A549 (cell line): ENCODE results near the gene MYRFL. TPM values are rescaled to one million over a fixed set of nuclear protein-coding genes. Genes with fewer than 3 reads are reported as not detected.

ENCODE experiments used
- ATAC-seq, 2 experiments: fragments of 200-7000 bp in 1 of 2; fragments of >200 bp in 1 of 2; cut with Nextera tagmentation in 1 of 2; cut with Tn5 transposase in 1 of 2; 3 replicates each; pipeline versions ENCODE4 v1.8.0 to v1.9.1; 2018 to 2020; ENCODE audit warnings: mild to moderate bottlenecking in 1 of 2, moderate library complexity in 1 of 2
- CTCF ChIA-PET: fragments of 300-600 bp; sonication (Branson Sonifier 250); formaldehyde crosslinking; extraction: SDS; loops from one replicate; lab custom pipeline; 2021; ENCODE audit warnings: antibody characterized with exemption, inconsistent platforms; lab: Yijun Ruan, JAX
- POLR2A ChIA-PET: fragments of 350-600 bp; formaldehyde crosslinking; extraction: SDS; loops from one replicate; lab custom pipeline; 2021; ENCODE audit warnings: antibody characterized with exemption, inconsistent platforms; lab: Yijun Ruan, JAX
- DNase-seq, 2 experiments: peaks; one replicate each; pipeline versions ENCODE4 v3.0.0 to v3.0.0-alpha.2; 2011 to 2016; ENCODE audit warnings: low read depth in 1 of 2, low spot score in 1 of 2
- FAIRE-seq: peaks from 2 replicates; lab custom pipeline; 2011; peaks lifted over from hg19 to GRCh38; lab: Jason Lieb, UNC
- H3K27ac ChIP-seq, 2 experiments: fragments of >200 bp; sonication (Bioruptor Twin); formaldehyde crosslinking; 3 replicates each; pipeline ENCODE4 v1.5.1; 2016 to 2017
- H3K4me1 ChIP-seq: fragments of >200 bp; sonication (Bioruptor Twin); formaldehyde crosslinking; 3 replicates; pipeline ENCODE4 v1.6.1; 2016
- H3K4me2 ChIP-seq: fragments of >200 bp; sonication (Bioruptor Twin); formaldehyde crosslinking; 3 replicates; pipeline ENCODE4 v1.6.1; 2016
- H3K4me3 ChIP-seq: fragments of >200 bp; sonication (Bioruptor Twin); formaldehyde crosslinking; 3 replicates; pipeline ENCODE4 v1.5.1; 2016
- H3K9me3 ChIP-seq: fragments of >200 bp; sonication (Bioruptor Twin); formaldehyde crosslinking; 3 replicates; pipeline ENCODE4 v1.6.1; 2016
- CEBPB ChIP-seq, 2 experiments: fragments of >200 bp in 1 of 2; sonication (Bioruptor Twin) in 1 of 2; formaldehyde crosslinking in 1 of 2; IDR thresholded peaks; 2 replicates each; pipeline ENCODE4 v1.6.1; 2012 to 2016
- EHF ChIP-seq: fragments of 250-450 bp; sonication (Bioruptor Pico); IDR thresholded peaks from 2 replicates; pipeline ENCODE4 v1.5.0; 2020; ENCODE audit warnings: mild to moderate bottlenecking
- ESRRA ChIP-seq: fragments of 150-350 bp; IDR thresholded peaks from 2 replicates; pipeline ENCODE4 v1.6.1; 2014; ENCODE audit warnings: mild to moderate bottlenecking, low read length, borderline replicate concordance
- FOSB ChIP-seq: fragments of 250-450 bp; sonication (Bioruptor Pico); IDR thresholded peaks from 2 replicates; pipeline ENCODE4 v1.5.0; 2020; ENCODE audit warnings: mild to moderate bottlenecking, moderate library complexity
- FOXS1 ChIP-seq: fragments of 250-450 bp; sonication (Bioruptor Pico); IDR thresholded peaks from 2 replicates; pipeline ENCODE4 v1.5.0; 2020; ENCODE audit warnings: mild to moderate bottlenecking, moderate library complexity
- GATA3 ChIP-seq: IDR thresholded peaks from 2 replicates; pipeline ENCODE4 v1.6.1; 2012; ENCODE audit warnings: borderline replicate concordance
- HDAC2 ChIP-seq: fragments of 200-600 bp; sonication (generic); IDR thresholded peaks from 2 replicates; pipeline ENCODE4 v1.6.1; 2016
- HEYL ChIP-seq: fragments of 250-450 bp; sonication (Bioruptor Pico); IDR thresholded peaks from 2 replicates; pipeline ENCODE4 v1.8.0; 2021; ENCODE audit warnings: mild to moderate bottlenecking, moderate library complexity
- HOXA7 ChIP-seq: fragments of 250-450 bp; sonication (Bioruptor Pico); IDR thresholded peaks from 2 replicates; pipeline ENCODE4 v1.5.0; 2020; ENCODE audit warnings: mild to moderate bottlenecking, moderate library complexity
- HOXB13 ChIP-seq: fragments of 250-450 bp; sonication (Bioruptor Pico); IDR thresholded peaks from 2 replicates; pipeline ENCODE4 v1.5.0; 2020; ENCODE audit warnings: low read depth, mild to moderate bottlenecking, moderate library complexity
- HOXB5 ChIP-seq: fragments of 250-450 bp; sonication (Bioruptor Pico); IDR thresholded peaks from 2 replicates; pipeline ENCODE4 v1.5.0; 2020; ENCODE audit warnings: mild to moderate bottlenecking, moderate library complexity
- KDM1A ChIP-seq: fragments of 200-600 bp; sonication (generic); IDR thresholded peaks from 2 replicates; pipeline ENCODE4 v1.6.1; 2016; ENCODE audit warnings: low read depth, mild to moderate bottlenecking
- KDM5A ChIP-seq: fragments of 200-600 bp; sonication (generic); IDR thresholded peaks from 2 replicates; pipeline ENCODE4 v1.6.1; 2016; ENCODE audit warnings: antibody characterized with exemption, mild to moderate bottlenecking
- MAFK ChIP-seq: fragments of 450-650 bp; IDR thresholded peaks from 2 replicates; pipeline ENCODE4 v1.6.1; 2014; ENCODE audit not compliant: partially characterized antibody
- NFE2L2 ChIP-seq: fragments of 150-350 bp; conservative IDR thresholded peaks from 2 replicates; pipeline ENCODE4 v1.6.1; 2014; ENCODE audit warnings: low read length
- PHF8 ChIP-seq: fragments of 200-600 bp; sonication (generic); IDR thresholded peaks from 2 replicates; pipeline ENCODE4 v1.6.1; 2016; ENCODE audit warnings: low read depth, mild to moderate bottlenecking, antibody characterized with exemption, moderate library complexity, borderline replicate concordance
- POLR2A ChIP-seq: IDR thresholded peaks from 2 replicates; pipeline ENCODE4 v1.6.1; 2012; ENCODE audit warnings: mild to moderate bottlenecking, low read length
- RAD21 ChIP-seq, 2 experiments: fragments of >200 bp in 1 of 2; sonication (Bioruptor Twin) in 1 of 2; formaldehyde crosslinking in 1 of 2; IDR thresholded peaks in 1 of 2; conservative IDR thresholded peaks in 1 of 2; 2 replicates in 1 of 2; 3 replicates in 1 of 2; pipeline ENCODE4 v1.6.1; 2012 to 2018; ENCODE audit warnings: inconsistent platforms in 1 of 2
- RCOR1 ChIP-seq: fragments of 150-350 bp; IDR thresholded peaks from 2 replicates; pipeline ENCODE4 v1.6.1; 2014; ENCODE audit warnings: antibody characterized with exemption, low read length, low read depth
- RNF2 ChIP-seq: fragments of 200-600 bp; sonication (generic); IDR thresholded peaks from 2 replicates; pipeline ENCODE4 v1.6.1; 2016; ENCODE audit warnings: low read depth, mild to moderate bottlenecking, antibody characterized with exemption, moderate library complexity, borderline replicate concordance
- SMC3 ChIP-seq: fragments of >200 bp; sonication (Bioruptor Twin); formaldehyde crosslinking; IDR thresholded peaks from 3 replicates; pipeline ENCODE4 v1.6.1; 2018; ENCODE audit warnings: inconsistent platforms
- SREBF2 ChIP-seq: fragments of 450-650 bp; IDR thresholded peaks from 2 replicates; pipeline ENCODE4 v1.6.1; 2014; ENCODE audit warnings: mild to moderate bottlenecking, moderate library complexity
- TFCP2L1 ChIP-seq: fragments of 250-450 bp; sonication (Bioruptor Pico); IDR thresholded peaks from 2 replicates; pipeline ENCODE4 v1.5.0; 2021; ENCODE audit warnings: mild to moderate bottlenecking
- TP53 ChIP-seq: fragments of 250-450 bp; sonication (Bioruptor Pico); IDR thresholded peaks from 2 replicates; pipeline ENCODE4 v1.5.0; 2021; ENCODE audit warnings: mild to moderate bottlenecking, moderate library complexity
- ZNF302 ChIP-seq: fragments of 250-450 bp; sonication (Bioruptor Pico); IDR thresholded peaks from 2 replicates; pipeline ENCODE4 v1.9.0; 2021; ENCODE audit warnings: inconsistent platforms, mild to moderate bottlenecking, moderate library complexity
- WGBS: methylation state at CpG from one replicate; pipeline ENCODE4 v1.1.6; 2017; ENCODE audit errors: missing lambda C conversion rate; 5-methylcytosine and 5-hydroxymethylcytosine counted together
- polyA plus RNA-seq, 4 experiments: library from polyadenylated mRNA; depleted of rRNA in 3 of 4; stranded (reverse); fragments of >200 nt; fragmentation: RNase III in 1 of 4; extraction: RNeasy Plus Mini Kit Qiagen cat#74134 plus additional on column Dnase treatment in 1 of 4; gene quantifications; 2 replicates in 3 of 4; 3 replicates in 1 of 4; pipeline ENCODE4 v1.2.3, GENCODE V29; 2011 to 2017
- TF ChIP-seq, protein P1 (sequence below): IDR thresholded peaks from 2 replicates; pipeline ENCODE4 v1.6.1; 2012; ENCODE audit warnings: low read depth, borderline replicate concordance
- TF ChIP-seq, protein P2 (sequence below): fragments of 200-600 bp; sonication (generic); IDR thresholded peaks from 2 replicates; pipeline ENCODE4 v1.6.1; 2016; ENCODE audit warnings: antibody characterized with exemption, mild to moderate bottlenecking, moderate library complexity
- TF ChIP-seq, protein P3 (sequence below): fragments of 250-450 bp; sonication (Bioruptor Pico); IDR thresholded peaks from 2 replicates; pipeline ENCODE4 v1.5.0; 2021; ENCODE audit warnings: mild to moderate bottlenecking, moderate library complexity, borderline replicate concordance
- TF ChIP-seq, protein P4 (sequence below): fragments of 450-650 bp; IDR thresholded peaks from 2 replicates; pipeline ENCODE4 v1.6.1; 2014; ENCODE audit warnings: antibody characterized with exemption
- TF ChIP-seq, protein P5 (sequence below): fragments of >200 bp; sonication (Bioruptor Twin); formaldehyde crosslinking; IDR thresholded peaks from 3 replicates; pipeline ENCODE4 v1.5.1; 2016

MYRFL gene
- polyA plus RNA-seq, 2 of the 4 experiments (the other 2 are of a cell fraction), result 0.04 TPM; not detected in 1

DNA sequence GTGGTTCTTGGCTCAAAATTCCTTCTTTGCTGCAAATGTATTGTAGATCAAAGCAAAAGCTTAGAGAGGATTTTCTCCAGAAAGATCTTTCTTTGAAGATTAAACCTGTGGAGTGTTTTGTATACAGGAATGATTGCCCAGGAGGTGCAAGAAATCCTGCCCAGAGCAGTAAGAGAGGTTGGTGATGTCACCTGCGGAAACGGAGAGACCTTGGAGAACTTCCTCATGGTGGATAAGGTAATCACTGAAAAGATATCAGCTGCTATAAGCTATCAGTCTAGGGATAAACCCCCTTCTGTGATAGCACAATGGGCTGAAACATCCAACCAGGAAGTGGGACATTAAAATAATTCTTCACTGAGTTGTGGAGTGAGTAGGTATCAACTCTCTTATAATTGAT is 85.7 kb downstream of the MYRFL start:
- ChIA-PET POLR2A (no interaction called here), CTCF (interaction anchor here (0.6 to 4.0 kb wide), 3 partner anchors 10 to 613 kb away, joined by 3 to 23 read pairs (median 5); no protein-coding TSS in a partner anchor)
- Histone ChIP-seq H3K4me1 (no peaks in the 10 kb centered on the region), H3K27ac (no peak overlapping the region), H3K4me2 (no peak overlapping the region), H3K4me3 (no peak overlapping the region), H3K9me3 (no peaks in the 10 kb centered on the region)
- no peak for FAIRE-seq
- TF ChIP-seq, protein P1, sequence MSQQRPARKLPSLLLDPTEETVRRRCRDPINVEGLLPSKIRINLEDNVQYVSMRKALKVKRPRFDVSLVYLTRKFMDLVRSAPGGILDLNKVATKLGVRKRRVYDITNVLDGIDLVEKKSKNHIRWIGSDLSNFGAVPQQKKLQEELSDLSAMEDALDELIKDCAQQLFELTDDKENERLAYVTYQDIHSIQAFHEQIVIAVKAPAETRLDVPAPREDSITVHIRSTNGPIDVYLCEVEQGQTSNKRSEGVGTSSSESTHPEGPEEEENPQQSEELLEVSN, result no peak
- TF ChIP-seq HOXB5 (CRISPR knock-in tag) (no peak), HEYL (no peak), NFE2L2 (no peak), RAD21 (conservative IDR thresholded peaks at IDR 0.05 in 1 of 2, IDR thresholded peaks at IDR 0.05 in 1 of 2) (no peak), MAFK (no peak), KDM1A (no peak), SMC3 (no peak), RCOR1 (no peak), FOSB (CRISPR knock-in tag) (no peak), ESRRA (no peak)
- no peak for DNase-seq
- ATAC-seq, result no peak
- 47% methylated on average over 2 of the region's 2 CpGs for WGBS

DNA sequence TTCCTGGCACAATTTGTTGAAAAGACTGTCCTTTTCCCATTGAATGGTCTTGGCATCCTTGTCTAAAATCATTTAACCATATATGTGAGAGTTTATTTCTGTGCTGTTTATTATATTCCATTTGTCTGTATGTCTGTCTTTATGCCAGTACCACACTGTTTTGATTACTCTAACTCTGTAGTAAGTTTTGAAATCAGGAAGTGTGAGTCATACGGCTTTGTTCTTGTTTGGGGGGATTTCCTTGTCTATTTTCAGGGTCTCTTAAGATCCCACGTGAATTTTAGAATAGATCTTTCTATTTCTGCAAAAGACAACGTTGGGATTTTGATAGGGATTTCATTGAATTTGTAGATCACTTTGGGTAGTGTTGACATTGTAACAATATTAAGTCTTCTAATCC is 88.5 kb downstream of the MYRFL start:
- POLR2A ChIA-PET, result interaction anchor here (0.9 kb wide), 1 partner anchor 643 kb away, joined by 3 read pairs; no protein-coding TSS in a partner anchor

DNA sequence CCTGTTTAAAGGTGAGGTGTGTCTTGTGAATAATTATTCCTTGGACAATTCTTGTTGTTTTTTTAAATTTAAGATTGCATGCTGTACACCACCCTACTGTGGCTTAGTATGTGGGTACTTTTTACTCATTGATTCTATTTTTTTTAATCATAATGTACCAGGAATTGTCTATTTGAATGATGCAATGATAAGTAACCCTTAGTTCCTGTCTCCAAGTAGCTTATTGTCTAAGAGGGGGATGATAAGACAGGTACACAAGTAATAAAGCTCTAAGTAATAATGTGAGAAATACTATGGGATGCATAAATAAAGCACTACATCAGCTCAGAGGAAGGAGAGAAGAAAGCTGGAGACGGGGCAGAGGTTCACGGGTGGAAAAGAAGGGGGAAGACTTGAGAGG is 90.9 kb downstream of the MYRFL start:
- DNase-seq, result no peak
- Histone ChIP-seq H3K4me3 (no peak overlapping the region), H3K27ac (no peak overlapping the region), H3K9me3 (no peaks in the 10 kb centered on the region), H3K4me2 (no peak overlapping the region), H3K4me1 (no peaks in the 10 kb centered on the region)
- POLR2A ChIA-PET, result no interaction called here
- no peak for FAIRE-seq
- CTCF ChIA-PET, result interaction anchor here (0.9 kb wide), 1 partner anchor 661 kb away, joined by 3 read pairs; no protein-coding TSS in a partner anchor
- WGBS, result 64% methylated on average over 2 of the region's 2 CpGs
- ATAC-seq, result no peak
- TF ChIP-seq, protein P2, sequence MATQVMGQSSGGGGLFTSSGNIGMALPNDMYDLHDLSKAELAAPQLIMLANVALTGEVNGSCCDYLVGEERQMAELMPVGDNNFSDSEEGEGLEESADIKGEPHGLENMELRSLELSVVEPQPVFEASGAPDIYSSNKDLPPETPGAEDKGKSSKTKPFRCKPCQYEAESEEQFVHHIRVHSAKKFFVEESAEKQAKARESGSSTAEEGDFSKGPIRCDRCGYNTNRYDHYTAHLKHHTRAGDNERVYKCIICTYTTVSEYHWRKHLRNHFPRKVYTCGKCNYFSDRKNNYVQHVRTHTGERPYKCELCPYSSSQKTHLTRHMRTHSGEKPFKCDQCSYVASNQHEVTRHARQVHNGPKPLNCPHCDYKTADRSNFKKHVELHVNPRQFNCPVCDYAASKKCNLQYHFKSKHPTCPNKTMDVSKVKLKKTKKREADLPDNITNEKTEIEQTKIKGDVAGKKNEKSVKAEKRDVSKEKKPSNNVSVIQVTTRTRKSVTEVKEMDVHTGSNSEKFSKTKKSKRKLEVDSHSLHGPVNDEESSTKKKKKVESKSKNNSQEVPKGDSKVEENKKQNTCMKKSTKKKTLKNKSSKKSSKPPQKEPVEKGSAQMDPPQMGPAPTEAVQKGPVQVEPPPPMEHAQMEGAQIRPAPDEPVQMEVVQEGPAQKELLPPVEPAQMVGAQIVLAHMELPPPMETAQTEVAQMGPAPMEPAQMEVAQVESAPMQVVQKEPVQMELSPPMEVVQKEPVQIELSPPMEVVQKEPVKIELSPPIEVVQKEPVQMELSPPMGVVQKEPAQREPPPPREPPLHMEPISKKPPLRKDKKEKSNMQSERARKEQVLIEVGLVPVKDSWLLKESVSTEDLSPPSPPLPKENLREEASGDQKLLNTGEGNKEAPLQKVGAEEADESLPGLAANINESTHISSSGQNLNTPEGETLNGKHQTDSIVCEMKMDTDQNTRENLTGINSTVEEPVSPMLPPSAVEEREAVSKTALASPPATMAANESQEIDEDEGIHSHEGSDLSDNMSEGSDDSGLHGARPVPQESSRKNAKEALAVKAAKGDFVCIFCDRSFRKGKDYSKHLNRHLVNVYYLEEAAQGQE, result no peak
- TF ChIP-seq SREBF2 (no peak), PHF8 (no peak), POLR2A (no peak), EHF (no peak), GATA3 (no peak), ZNF302 (CRISPR knock-in tag) (no peak), CEBPB (IDR thresholded peaks at IDR 0.05) (no peak), KDM1A (no peak), TFCP2L1 (CRISPR knock-in tag) (no peak)
- TF ChIP-seq, protein P3, sequence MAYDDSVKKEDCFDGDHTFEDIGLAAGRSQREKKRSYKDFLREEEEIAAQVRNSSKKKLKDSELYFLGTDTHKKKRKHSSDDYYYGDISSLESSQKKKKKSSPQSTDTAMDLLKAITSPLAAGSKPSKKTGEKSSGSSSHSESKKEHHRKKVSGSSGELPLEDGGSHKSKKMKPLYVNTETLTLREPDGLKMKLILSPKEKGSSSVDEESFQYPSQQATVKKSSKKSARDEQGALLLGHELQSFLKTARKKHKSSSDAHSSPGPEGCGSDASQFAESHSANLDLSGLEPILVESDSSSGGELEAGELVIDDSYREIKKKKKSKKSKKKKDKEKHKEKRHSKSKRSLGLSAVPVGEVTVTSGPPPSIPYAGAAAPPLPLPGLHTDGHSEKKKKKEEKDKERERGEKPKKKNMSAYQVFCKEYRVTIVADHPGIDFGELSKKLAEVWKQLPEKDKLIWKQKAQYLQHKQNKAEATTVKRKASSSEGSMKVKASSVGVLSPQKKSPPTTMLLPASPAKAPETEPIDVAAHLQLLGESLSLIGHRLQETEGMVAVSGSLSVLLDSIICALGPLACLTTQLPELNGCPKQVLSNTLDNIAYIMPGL (CRISPR knock-in tag), result no peak
- TF ChIP-seq, protein P4, sequence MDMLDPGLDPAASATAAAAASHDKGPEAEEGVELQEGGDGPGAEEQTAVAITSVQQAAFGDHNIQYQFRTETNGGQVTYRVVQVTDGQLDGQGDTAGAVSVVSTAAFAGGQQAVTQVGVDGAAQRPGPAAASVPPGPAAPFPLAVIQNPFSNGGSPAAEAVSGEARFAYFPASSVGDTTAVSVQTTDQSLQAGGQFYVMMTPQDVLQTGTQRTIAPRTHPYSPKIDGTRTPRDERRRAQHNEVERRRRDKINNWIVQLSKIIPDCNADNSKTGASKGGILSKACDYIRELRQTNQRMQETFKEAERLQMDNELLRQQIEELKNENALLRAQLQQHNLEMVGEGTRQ, result no peak

More for the DNA sequence above, 88.5 kb downstream of the MYRFL start:
- WGBS, result 8% methylated on average over 3 of the region's 3 CpGs
- no peak for DNase-seq
- Histone ChIP-seq H3K9me3 (no peaks in the 10 kb centered on the region), H3K4me3 (no peak overlapping the region), H3K4me2 (no peak overlapping the region), H3K4me1 (no peaks in the 10 kb centered on the region), H3K27ac (no peak overlapping the region)
- ATAC-seq, result no peak
- TF ChIP-seq, protein P5, sequence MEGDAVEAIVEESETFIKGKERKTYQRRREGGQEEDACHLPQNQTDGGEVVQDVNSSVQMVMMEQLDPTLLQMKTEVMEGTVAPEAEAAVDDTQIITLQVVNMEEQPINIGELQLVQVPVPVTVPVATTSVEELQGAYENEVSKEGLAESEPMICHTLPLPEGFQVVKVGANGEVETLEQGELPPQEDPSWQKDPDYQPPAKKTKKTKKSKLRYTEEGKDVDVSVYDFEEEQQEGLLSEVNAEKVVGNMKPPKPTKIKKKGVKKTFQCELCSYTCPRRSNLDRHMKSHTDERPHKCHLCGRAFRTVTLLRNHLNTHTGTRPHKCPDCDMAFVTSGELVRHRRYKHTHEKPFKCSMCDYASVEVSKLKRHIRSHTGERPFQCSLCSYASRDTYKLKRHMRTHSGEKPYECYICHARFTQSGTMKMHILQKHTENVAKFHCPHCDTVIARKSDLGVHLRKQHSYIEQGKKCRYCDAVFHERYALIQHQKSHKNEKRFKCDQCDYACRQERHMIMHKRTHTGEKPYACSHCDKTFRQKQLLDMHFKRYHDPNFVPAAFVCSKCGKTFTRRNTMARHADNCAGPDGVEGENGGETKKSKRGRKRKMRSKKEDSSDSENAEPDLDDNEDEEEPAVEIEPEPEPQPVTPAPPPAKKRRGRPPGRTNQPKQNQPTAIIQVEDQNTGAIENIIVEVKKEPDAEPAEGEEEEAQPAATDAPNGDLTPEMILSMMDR, result no peak
- no peak for TF ChIP-seq HOXB13 (CRISPR knock-in tag)
- no peak for TF ChIP-seq KDM5A
- TF ChIP-seq TP53 (CRISPR knock-in tag), result no peak
- no peak for TF ChIP-seq SMC3
- no peak for TF ChIP-seq RNF2
- TF ChIP-seq PHF8, result no peak
- no peak for TF ChIP-seq TFCP2L1 (CRISPR knock-in tag)
- TF ChIP-seq GATA3, result no peak
- no peak for TF ChIP-seq HDAC2
- TF ChIP-seq MAFK, result no peak
- no peak for TF ChIP-seq HOXA7 (CRISPR knock-in tag)
- no peak for TF ChIP-seq FOXS1 (CRISPR knock-in tag)
- CTCF ChIA-PET, result no interaction called here
- no peak for FAIRE-seq
